ENCODE measurements around the gene PDS5B.
A peak's percentile ranks its signal among the peaks of the same experiment; 100 is the strongest.

The PDS5B gene

GRCh38 chr13:32636711-32637110, 50.5 kb downstream of the PDS5B start:
- no peak for TF ChIP-seq CTCF (IDR thresholded peaks at IDR 0.05; ENCODE audit: low read depth, low read length)
- no peak for DNase-seq (ENCODE audit: extremely low read depth, low read depth)

- TF ChIP-seq CTCF (IDR thresholded peaks at IDR 0.05; ENCODE audit: low read depth, low read length), result no peak
- DNase-seq (ENCODE audit: extremely low read depth, low read depth), result no peak
These were observed 52.5 kb downstream of the PDS5B start for GRCh38 chr13:32638739-32639138.

DNA sequence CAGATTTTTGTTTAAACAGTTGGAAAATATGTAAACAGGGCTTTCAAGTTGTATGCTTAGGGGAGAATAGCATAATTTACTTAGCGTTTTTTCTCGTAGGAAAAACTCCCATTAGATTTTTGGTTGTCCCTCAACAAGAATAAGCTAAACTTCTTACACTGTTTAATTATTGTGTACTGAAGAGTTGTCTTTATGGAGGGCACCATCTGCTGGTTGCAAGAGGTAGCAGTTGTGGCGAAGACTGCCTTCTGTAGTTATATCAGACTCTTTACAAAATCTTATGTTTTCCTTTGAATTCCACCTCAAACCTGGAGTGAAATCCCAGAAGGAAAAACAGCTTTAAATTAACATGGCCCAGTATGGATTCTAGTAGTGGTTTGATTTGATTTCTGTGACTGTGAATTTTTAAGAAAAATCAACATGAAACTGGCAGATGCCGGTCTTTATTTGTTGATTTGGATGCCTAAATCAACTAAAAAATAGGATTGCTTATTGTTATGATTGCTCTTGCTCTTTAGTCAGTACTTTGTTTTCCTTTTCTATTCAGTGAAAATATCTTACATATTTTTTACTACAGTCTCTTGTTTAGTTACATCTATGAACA, 53.4 kb downstream of the PDS5B start:
- TF ChIP-seq CTCF (IDR thresholded peaks at IDR 0.05; ENCODE audit: low read depth, low read length), result peak; percentile 87
- peak; percentile 39 for DNase-seq (ENCODE audit: extremely low read depth, low read depth)

GRCh38 chr13:32642316-32642715, 56.1 kb downstream of the PDS5B start:
- DNase-seq (ENCODE audit: extremely low read depth, low read depth), result no peak
- TF ChIP-seq CTCF (IDR thresholded peaks at IDR 0.05; ENCODE audit: low read depth, low read length), result no peak

GRCh38 chr13:32642858-32643257, 56.6 kb downstream of the PDS5B start:
- no peak for TF ChIP-seq CTCF (IDR thresholded peaks at IDR 0.05; ENCODE audit: low read depth, low read length)
- no peak for DNase-seq (ENCODE audit: extremely low read depth, low read depth)

DNA sequence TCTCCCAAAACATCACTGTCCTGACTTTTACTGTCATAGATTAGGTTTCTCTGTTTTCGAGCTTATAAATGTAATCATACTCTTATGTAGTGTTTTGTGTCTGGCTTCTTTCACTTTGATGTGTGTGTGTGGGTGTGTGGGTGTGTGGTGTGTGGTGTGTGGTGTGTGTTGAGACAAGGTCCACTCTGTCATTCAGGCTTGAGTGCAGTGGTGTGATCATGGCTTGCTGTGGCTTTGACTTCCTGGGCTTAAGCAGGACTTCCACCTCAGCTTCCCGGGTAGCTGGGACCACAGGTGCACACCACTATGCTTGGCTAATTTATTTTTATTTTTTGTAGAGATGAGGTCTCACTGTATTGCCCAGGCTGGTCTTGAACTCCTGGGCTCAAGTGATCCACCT, 59.6 kb downstream of the PDS5B start:
- no peak for TF ChIP-seq CTCF (IDR thresholded peaks at IDR 0.05; ENCODE audit: low read depth, low read length)
- DNase-seq (ENCODE audit: extremely low read depth, low read depth), result no peak

GRCh38 chr13:32647926-32648325, 61.7 kb downstream of the PDS5B start:
- no peak for DNase-seq (ENCODE audit: extremely low read depth, low read depth)
- TF ChIP-seq CTCF (IDR thresholded peaks at IDR 0.05; ENCODE audit: low read depth, low read length), result no peak
